Stimulated activated CD4-positive, alpha-beta T cell treated with anti-CD3 and anti-CD28 coated beads, Interleukin-1b, Interleukin-23, amount 100 ng/mL, for 48 hours (primary cell): ENCODE measurements around the gene ZDHHC7.

Experiments used
- DNase-seq: peaks from one replicate; pipeline ENCODE4 v3.0.0-alpha.2; 2020

The ZDHHC7 gene

GRCh38 chr16:84992717-84993075, 18.6 kb downstream of the ZDHHC7 start:
- no peak for DNase-seq

- no peak for DNase-seq
Observed at GRCh38 chr16:84990782-84991181, 20.6 kb downstream of the ZDHHC7 start.

GRCh38 chr16:84989749-84990620, 21.4 kb downstream of the ZDHHC7 start:
- no peak for DNase-seq

- DNase-seq: no peak
Observed at GRCh38 chr16:84988328-84989080, 22.8 kb downstream of the ZDHHC7 start.

- DNase-seq: no peak
Observed at GRCh38 chr16:84986879-84987278, 24.5 kb downstream of the ZDHHC7 start.

- no peak for DNase-seq
Observed at GRCh38 chr16:84986102-84986501, 25.2 kb downstream of the ZDHHC7 start.

GRCh38 chr16:84985079-84986065, 26.0 kb downstream of the ZDHHC7 start:
- no peak for DNase-seq

GRCh38 chr16:84982434-84982833, 28.9 kb downstream of the ZDHHC7 start:
- no peak for DNase-seq

- no peak for DNase-seq
Observed at GRCh38 chr16:84979516-84979915, 31.8 kb downstream of the ZDHHC7 start.

GRCh38 chr16:84976644-84977400, 34.5 kb downstream of the ZDHHC7 start:
- no peak for DNase-seq

- DNase-seq: no peak
Observed at GRCh38 chr16:84975522-84975921, 35.8 kb downstream of the ZDHHC7 start.

- DNase-seq: no peak
Observed at GRCh38 chr16:84975066-84975465, 36.3 kb downstream of the ZDHHC7 start.

- DNase-seq: no peak
Observed at GRCh38 chr16:84973776-84974523, 37.4 kb downstream of the ZDHHC7 start.

GRCh38 chr16:84973236-84973635, 38.1 kb downstream of the ZDHHC7 start:
- no peak for DNase-seq

GRCh38 chr16:84970447-84971127, 40.7 kb downstream of the ZDHHC7 start:
- DNase-seq: peak; percentile 74

- no peak for DNase-seq
Observed at GRCh38 chr16:84967828-84968227, 43.5 kb downstream of the ZDHHC7 start.

GRCh38 chr16:84965428-84966415, 45.6 kb downstream of the ZDHHC7 start:
- no peak for DNase-seq

- no peak for DNase-seq
Observed at GRCh38 chr16:84964386-84965128, 46.8 kb downstream of the ZDHHC7 start.

- no peak for DNase-seq
Observed at GRCh38 chr16:84963066-84963465, 48.3 kb downstream of the ZDHHC7 start.
